ENCODE measurements around the gene TP53TG5.

Gene TP53TG5

DNA sequence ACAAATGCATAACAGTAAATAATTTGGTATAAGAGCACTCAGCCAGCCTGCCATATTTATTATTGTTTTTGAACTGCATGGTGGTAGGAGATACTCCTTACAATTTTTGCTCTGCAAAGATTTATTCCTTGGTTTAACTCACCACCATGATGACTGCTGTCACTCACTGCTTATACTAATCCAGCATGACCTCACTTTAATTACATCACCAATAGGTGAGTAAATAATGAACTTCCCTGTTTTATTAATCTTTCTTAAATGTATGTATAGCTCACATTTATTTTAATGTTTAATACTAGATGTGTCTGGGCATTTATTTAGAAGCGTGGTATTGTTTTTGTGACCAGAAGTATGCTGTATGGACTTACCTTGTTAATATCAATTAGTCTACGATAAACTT, 12.8 kb upstream of the TP53TG5 start:
- Histone ChIP-seq H3K27ac (replicated peaks; ENCODE audit: low read length) (no peak overlapping the region), H3K23ac (ENCODE audit: low read depth, low read length, poor library complexity) (no peak overlapping the region), H3K14ac (ENCODE audit: low read length) (no peak overlapping the region), H3K9me3 (replicated peaks in 1 of 2; ENCODE audit: control insufficient read depth in 2 of 2, insufficient read depth in 1 of 2, low read depth in 1 of 2, low read length in 2 of 2) (no peaks in the 10 kb centered on the region), H3K36me3 (replicated peaks in 1 of 2; ENCODE audit: control insufficient read depth in 2 of 2, insufficient read depth in 2 of 2, low read length in 2 of 2) (peaks cover 0 to 2% of the 10 kb centered on the region in 2 donors), H2BK12ac (ENCODE audit: low read length) (no peak overlapping the region), H4K91ac (ENCODE audit: low read depth, low read length, poor library complexity) (no peak overlapping the region), H3K18ac (ENCODE audit: low read length) (no peak overlapping the region), H2BK15ac (ENCODE audit: low read length) (no peak overlapping the region), H4K8ac (ENCODE audit: low read depth, low read length) (no peak overlapping the region), H3K79me1 (ENCODE audit: low read depth, low read length) (peaks cover 5% of the 10 kb centered on the region), H2BK5ac (ENCODE audit: low read length) (no peak overlapping the region), H3K9ac (ENCODE audit: low read depth, low read length, poor library complexity) (no peak overlapping the region), H3K4me2 (ENCODE audit: insufficient read depth, low read length, poor library complexity, severe bottlenecking) (no peak overlapping the region), H2AK5ac (ENCODE audit: low read depth, low read length) (no peak overlapping the region), H3K4me3 (ENCODE audit: low read length in 2 of 2) (no peak overlapping the region), H2BK120ac (ENCODE audit: low read depth, low read length) (no peak overlapping the region), H2AFZ (ENCODE audit: low read length) (no peak overlapping the region), H3K27me3 (ENCODE audit: control insufficient read depth in 3 of 3, insufficient read depth in 3 of 3, low read depth in 1 of 3, low read length in 3 of 3) (no peaks in the 10 kb centered on the region), H3K4me1 (ENCODE audit: control insufficient read depth in 2 of 2, insufficient read depth in 1 of 2, low read depth in 1 of 2, low read length in 2 of 2) (no peaks in the 10 kb centered on the region), H3K4ac (ENCODE audit: low read length) (no peak overlapping the region)
- no CpG with 5 or more reads among the region's 2 CpGs for WGBS, 2 donors (ENCODE audit: extremely low coverage in 2 of 2, insufficient read length in 2 of 2, insufficient replicate concordance in 1 of 2)
- DNase-seq (ENCODE audit: low spot score) = no peak

DNA sequence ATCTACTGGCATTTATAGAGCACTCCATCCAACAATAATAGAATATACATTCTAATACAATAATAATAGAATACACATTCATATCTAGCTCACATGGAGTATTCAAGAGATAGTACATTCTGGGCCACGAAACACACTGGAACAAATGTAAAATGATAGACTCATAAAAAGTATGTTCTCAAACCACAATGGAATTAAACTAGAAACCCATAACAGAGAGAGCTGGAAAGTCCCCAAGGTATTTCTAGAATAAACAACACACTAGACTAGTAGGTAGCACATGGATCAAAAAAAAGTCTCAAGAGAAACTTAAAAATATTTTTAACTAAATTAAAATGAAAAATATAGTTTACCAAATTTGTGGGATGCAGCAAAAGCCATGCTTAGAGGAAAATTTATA, 9.1 kb upstream of the TP53TG5 start:
- no peak overlapping the region for H4K91ac ChIP-seq (ENCODE audit: low read depth, low read length, poor library complexity)

DNA sequence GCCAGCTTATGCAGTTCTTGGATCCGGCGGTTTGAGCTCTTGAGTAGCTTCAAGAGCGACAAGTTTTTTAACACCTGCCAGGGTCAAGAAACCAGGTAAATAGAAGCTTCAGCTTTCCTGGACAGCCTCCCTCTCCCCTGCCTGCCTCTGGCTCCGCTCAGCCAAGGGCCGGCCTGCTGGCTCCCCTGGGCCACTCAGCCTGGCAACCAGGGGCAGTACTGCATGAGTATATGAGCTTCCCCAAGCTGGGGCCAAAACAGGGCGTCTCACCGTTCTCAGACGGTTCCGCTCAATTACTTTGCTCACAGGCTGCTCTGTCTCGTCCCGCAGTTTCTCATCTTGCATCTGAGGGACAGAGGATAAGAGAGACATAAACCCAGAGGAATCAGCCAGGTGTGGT, 856 bp downstream of the TP53TG5 start:
- H3K9ac ChIP-seq (ENCODE audit: low read depth, low read length, poor library complexity) = no peak overlapping the region
- peaks cover 0 to 1% of the 10 kb centered on the region in 2 donors for H3K9me3 ChIP-seq (replicated peaks in 1 of 2; ENCODE audit: control insufficient read depth in 2 of 2, insufficient read depth in 1 of 2, low read depth in 1 of 2, low read length in 2 of 2)
- no peak overlapping the region for H2BK5ac ChIP-seq (ENCODE audit: low read length)
- no peak for DNase-seq (ENCODE audit: low spot score)
- H3K27ac ChIP-seq (replicated peaks; ENCODE audit: low read length) = no peak overlapping the region
- peaks cover 0 to 5% (median 0%) of the 10 kb centered on the region in 3 experiments for H3K27me3 ChIP-seq (ENCODE audit: control insufficient read depth in 3 of 3, insufficient read depth in 3 of 3, low read depth in 1 of 3, low read length in 3 of 3)
- no peak overlapping the region for H2BK15ac ChIP-seq (ENCODE audit: low read length)
- H3K36me3 ChIP-seq (replicated peaks in 1 of 2; ENCODE audit: control insufficient read depth in 2 of 2, insufficient read depth in 2 of 2, low read length in 2 of 2) = peaks cover 0 to 5% of the 10 kb centered on the region in 2 donors
- H3K4ac ChIP-seq (ENCODE audit: low read length) = no peak overlapping the region
- H4K8ac ChIP-seq (ENCODE audit: low read depth, low read length) = no peak overlapping the region
- no CpG with 5 or more reads among the region's 11 CpGs for WGBS, 2 donors (ENCODE audit: extremely low coverage in 2 of 2, insufficient read length in 2 of 2, insufficient replicate concordance in 1 of 2)
- no peak overlapping the region for H2BK120ac ChIP-seq (ENCODE audit: low read depth, low read length)
- H2AK5ac ChIP-seq (ENCODE audit: low read depth, low read length) = no peak overlapping the region
- no peak overlapping the region for H3K18ac ChIP-seq (ENCODE audit: low read length)
- no peak overlapping the region for H3K14ac ChIP-seq (ENCODE audit: low read length)
- H3K4me2 ChIP-seq (ENCODE audit: insufficient read depth, low read length, poor library complexity, severe bottlenecking) = no peak overlapping the region
- H2BK12ac ChIP-seq (ENCODE audit: low read length) = no peak overlapping the region
- no peak overlapping the region for H4K91ac ChIP-seq (ENCODE audit: low read depth, low read length, poor library complexity)
- no peak overlapping the region for H3K4me3 ChIP-seq (ENCODE audit: low read length in 2 of 2)
- peaks cover 0 to 13% of the 10 kb centered on the region in 2 donors for H3K4me1 ChIP-seq (ENCODE audit: control insufficient read depth in 2 of 2, insufficient read depth in 1 of 2, low read depth in 1 of 2, low read length in 2 of 2)
- no peak overlapping the region for H3K23ac ChIP-seq (ENCODE audit: low read depth, low read length, poor library complexity)
- H3K79me1 ChIP-seq (ENCODE audit: low read depth, low read length) = no peaks in the 10 kb centered on the region
- H2AFZ ChIP-seq (ENCODE audit: low read length) = no peak overlapping the region

More for the DNA sequence above, 9.1 kb upstream of the TP53TG5 start:
- Histone ChIP-seq H2BK5ac (ENCODE audit: low read length) (no peak overlapping the region), H4K8ac (ENCODE audit: low read depth, low read length) (no peak overlapping the region), H3K4me3 (ENCODE audit: low read length in 2 of 2) (no peak overlapping the region), H2AFZ (ENCODE audit: low read length) (no peak overlapping the region), H2BK12ac (ENCODE audit: low read length) (no peak overlapping the region), H3K9ac (ENCODE audit: low read depth, low read length, poor library complexity) (no peak overlapping the region), H3K36me3 (replicated peaks in 1 of 2; ENCODE audit: control insufficient read depth in 2 of 2, insufficient read depth in 2 of 2, low read length in 2 of 2) (no peaks in the 10 kb centered on the region), H3K23ac (ENCODE audit: low read depth, low read length, poor library complexity) (no peak overlapping the region), H3K4me1 (ENCODE audit: control insufficient read depth in 2 of 2, insufficient read depth in 1 of 2, low read depth in 1 of 2, low read length in 2 of 2) (no peaks in the 10 kb centered on the region), H3K18ac (ENCODE audit: low read length) (no peak overlapping the region), H3K27me3 (ENCODE audit: control insufficient read depth in 3 of 3, insufficient read depth in 3 of 3, low read depth in 1 of 3, low read length in 3 of 3) (no peaks in the 10 kb centered on the region), H3K9me3 (replicated peaks in 1 of 2; ENCODE audit: control insufficient read depth in 2 of 2, insufficient read depth in 1 of 2, low read depth in 1 of 2, low read length in 2 of 2) (no peaks in the 10 kb centered on the region), H2BK120ac (ENCODE audit: low read depth, low read length) (no peak overlapping the region), H3K4me2 (ENCODE audit: insufficient read depth, low read length, poor library complexity, severe bottlenecking) (no peak overlapping the region), H3K14ac (ENCODE audit: low read length) (no peak overlapping the region), H3K27ac (replicated peaks; ENCODE audit: low read length) (no peak overlapping the region), H2BK15ac (ENCODE audit: low read length) (no peak overlapping the region), H3K4ac (ENCODE audit: low read length) (no peak overlapping the region), H3K79me1 (ENCODE audit: low read depth, low read length) (no peaks in the 10 kb centered on the region), H2AK5ac (ENCODE audit: low read depth, low read length) (no peak overlapping the region)
- WGBS, 2 donors (ENCODE audit: extremely low coverage in 2 of 2, insufficient read length in 2 of 2, insufficient replicate concordance in 1 of 2) = no CpG with 5 or more reads among the region's 1 CpG
- no peak for DNase-seq (ENCODE audit: low spot score)

DNA sequence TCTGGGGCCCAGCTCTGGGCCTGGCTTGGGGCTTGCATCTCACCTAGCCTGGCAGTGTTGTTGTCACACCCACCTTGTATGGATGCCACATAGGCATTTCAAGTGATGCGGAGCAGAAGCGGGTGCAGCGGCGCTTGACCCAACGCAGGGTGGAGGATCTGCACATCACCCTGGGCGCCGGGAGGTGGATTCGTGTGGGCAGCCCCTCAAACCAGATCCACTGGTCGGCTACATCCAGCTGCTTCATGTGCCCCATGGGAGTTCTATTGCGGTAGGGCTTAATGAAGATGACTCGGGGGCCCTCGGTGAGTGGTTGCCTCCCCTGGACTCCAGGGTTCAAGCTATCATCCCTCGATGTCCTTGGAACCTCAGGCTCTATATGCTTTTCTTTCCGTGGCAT, 3.2 kb downstream of the TP53TG5 start:
- H2BK12ac ChIP-seq (ENCODE audit: low read length) = no peak overlapping the region
- H3K18ac ChIP-seq (ENCODE audit: low read length) = no peak overlapping the region
- no peak overlapping the region for H3K4me2 ChIP-seq (ENCODE audit: insufficient read depth, low read length, poor library complexity, severe bottlenecking)
- peaks cover 0 to 13% of the 10 kb centered on the region in 2 donors for H3K4me1 ChIP-seq (ENCODE audit: control insufficient read depth in 2 of 2, insufficient read depth in 1 of 2, low read depth in 1 of 2, low read length in 2 of 2)
- no peak overlapping the region for H3K14ac ChIP-seq (ENCODE audit: low read length)
- H2BK5ac ChIP-seq (ENCODE audit: low read length) = no peak overlapping the region
- H2BK120ac ChIP-seq (ENCODE audit: low read depth, low read length) = no peak overlapping the region
- no peak overlapping the region for H3K23ac ChIP-seq (ENCODE audit: low read depth, low read length, poor library complexity)
- no CpG with 5 or more reads among the region's 14 CpGs for WGBS, 2 donors (ENCODE audit: extremely low coverage in 2 of 2, insufficient read length in 2 of 2, insufficient replicate concordance in 1 of 2)
- H3K4me3 ChIP-seq (ENCODE audit: low read length in 2 of 2) = no peak overlapping the region
- no peak for DNase-seq (ENCODE audit: low spot score)
- no peak overlapping the region for H4K91ac ChIP-seq (ENCODE audit: low read depth, low read length, poor library complexity)
- H4K8ac ChIP-seq (ENCODE audit: low read depth, low read length) = no peak overlapping the region
- no peak overlapping the region for H3K27ac ChIP-seq (replicated peaks; ENCODE audit: low read length)
- H2BK15ac ChIP-seq (ENCODE audit: low read length) = no peak overlapping the region
- H3K79me1 ChIP-seq (ENCODE audit: low read depth, low read length) = no peaks in the 10 kb centered on the region
- peaks cover 0 to 6% (median 0%) of the 10 kb centered on the region in 3 experiments for H3K27me3 ChIP-seq (ENCODE audit: control insufficient read depth in 3 of 3, insufficient read depth in 3 of 3, low read depth in 1 of 3, low read length in 3 of 3)
- H3K4ac ChIP-seq (ENCODE audit: low read length) = no peak overlapping the region
- H2AK5ac ChIP-seq (ENCODE audit: low read depth, low read length) = no peak overlapping the region
- no peaks in the 10 kb centered on the region for H3K9me3 ChIP-seq (replicated peaks in 1 of 2; ENCODE audit: control insufficient read depth in 2 of 2, insufficient read depth in 1 of 2, low read depth in 1 of 2, low read length in 2 of 2)
- no peak overlapping the region for H3K9ac ChIP-seq (ENCODE audit: low read depth, low read length, poor library complexity)
- no peak overlapping the region for H2AFZ ChIP-seq (ENCODE audit: low read length)
- H3K36me3 ChIP-seq (replicated peaks in 1 of 2; ENCODE audit: control insufficient read depth in 2 of 2, insufficient read depth in 2 of 2, low read length in 2 of 2) = peaks cover 0 to 5% of the 10 kb centered on the region in 2 donors
